CD14-positive monocyte (primary cell): ENCODE results near the gene RSPRY1. TPM values are rescaled to one million over a fixed set of nuclear protein-coding genes. Genes with fewer than 3 reads are reported as not detected.
A peak's percentile ranks its signal among the peaks of the same experiment; 100 is the strongest.

Experiments
- DNase-seq, 3 donors: peaks; one replicate each; pipeline ENCODE4 v3.0.0-alpha.2; 2011 to 2022
- H2AFZ ChIP-seq: 2 replicates; pipeline ENCODE4 v1.6.0; 2012; ENCODE audit warnings: mild to moderate bottlenecking, low read depth, low read length, inconsistent platforms; ENCODE audit not compliant: insufficient read depth, poor library complexity, severe bottlenecking
- H3K27ac ChIP-seq, 2 donors: 1 replicate in 1 of 2; 2 replicates in 1 of 2; pipeline ENCODE4 v1.5.1; 2012 to 2013; ENCODE audit warnings: low read length in 2 of 2, control low read depth in 1 of 2, inconsistent platforms in 1 of 2, low read depth in 1 of 2, mild to moderate bottlenecking in 1 of 2
- H3K27me3 ChIP-seq, 2 donors: one replicate each; pipeline versions ENCODE4 v1.6.0 to v1.6.1; 2011 to 2013; ENCODE audit warnings: low read length in 2 of 2; ENCODE audit not compliant: control insufficient read depth in 2 of 2, insufficient read depth in 2 of 2
- H3K36me3 ChIP-seq, 2 donors: replicated peaks in 1 of 2; 1 replicate in 1 of 2; 2 replicates in 1 of 2; pipeline versions ENCODE4 v1.5.1 to v1.6.1; 2012 to 2013; ENCODE audit warnings: low read length in 2 of 2, control low read depth in 1 of 2, inconsistent platforms in 1 of 2, mild to moderate bottlenecking in 1 of 2; ENCODE audit not compliant: insufficient read depth in 2 of 2, control insufficient read depth in 1 of 2
- H3K4me1 ChIP-seq, 2 donors: 1 replicate in 1 of 2; 2 replicates in 1 of 2; pipeline versions ENCODE4 v1.5.1 to v1.6.1; 2012 to 2013; ENCODE audit warnings: low read length in 2 of 2, control low read depth in 1 of 2, inconsistent platforms in 1 of 2, mild to moderate bottlenecking in 1 of 2, moderate library complexity in 1 of 2; ENCODE audit not compliant: insufficient read depth in 2 of 2, control insufficient read depth in 1 of 2
- H3K4me2 ChIP-seq: replicated peaks from 2 replicates; pipeline ENCODE3; 2012; ENCODE audit warnings: low read length, moderate library complexity, mild to moderate bottlenecking; ENCODE audit not compliant: poor library complexity, severe bottlenecking; ENCODE audit errors: extremely low read depth
- H3K4me3 ChIP-seq, 3 experiments: fragments of 200-600 bp in 1 of 3; sonication (generic) in 1 of 3; replicated peaks in 1 of 3; 1 replicate in 2 of 3; 2 replicates in 1 of 3; pipeline ENCODE4 v1.5.1; 2011 to 2013; ENCODE audit warnings: low read length in 3 of 3, mild to moderate bottlenecking in 3 of 3, control low read depth in 2 of 3, low read depth in 2 of 3, inconsistent platforms in 1 of 3, moderate library complexity in 1 of 3
- H3K79me2 ChIP-seq: 2 replicates; pipeline ENCODE4 v1.6.0; 2012; ENCODE audit warnings: mild to moderate bottlenecking, control low read depth, inconsistent platforms, low read length, moderate library complexity; ENCODE audit not compliant: insufficient read depth
- H3K9ac ChIP-seq: 2 replicates; pipeline ENCODE4 v1.6.0; 2017; ENCODE audit warnings: low read length, mild to moderate bottlenecking; ENCODE audit not compliant: insufficient read depth, poor library complexity, severe bottlenecking
- H3K9me3 ChIP-seq, 2 donors: replicated peaks in 1 of 2; 1 replicate in 1 of 2; 2 replicates in 1 of 2; pipeline versions ENCODE4 v1.5.1 to v1.6.1; 2012 to 2013; ENCODE audit warnings: low read length in 2 of 2, control low read depth in 1 of 2; ENCODE audit not compliant: control insufficient read depth in 1 of 2, insufficient read depth in 1 of 2
- H4K20me1 ChIP-seq: 2 replicates; pipeline ENCODE4 v1.6.0; 2012; ENCODE audit warnings: mild to moderate bottlenecking, low read length, control low read depth, moderate library complexity; ENCODE audit not compliant: insufficient read depth
- H3K27ac Mint-ChIP-seq, 7 donors: one replicate each; pipeline ENCODE4 v1.8.0; 2020; ENCODE audit warnings: mild to moderate bottlenecking in 7 of 7, mixed read lengths in 7 of 7, moderate library complexity in 6 of 7, inconsistent platforms in 2 of 7
- H3K27me3 Mint-ChIP-seq, 3 donors: one replicate each; pipeline ENCODE4 v1.8.0; 2021 to 2022; ENCODE audit warnings: low read depth in 3 of 3, mild to moderate bottlenecking in 3 of 3, mixed read lengths in 3 of 3, moderate library complexity in 3 of 3, inconsistent platforms in 1 of 3
- H3K36me3 Mint-ChIP-seq, 2 donors: one replicate each; pipeline ENCODE4 v1.8.0; 2020; ENCODE audit warnings: mixed read lengths in 2 of 2, inconsistent platforms in 1 of 2, mild to moderate bottlenecking in 1 of 2
- H3K4me1 Mint-ChIP-seq: one replicate; pipeline ENCODE4 v1.8.0; 2020; ENCODE audit warnings: mild to moderate bottlenecking, mixed read lengths
- H3K4me3 Mint-ChIP-seq, 2 donors: one replicate each; pipeline ENCODE4 v1.8.0; 2020; ENCODE audit warnings: mild to moderate bottlenecking in 2 of 2, mixed read lengths in 2 of 2, moderate library complexity in 1 of 2
- H3K9me3 Mint-ChIP-seq, 7 donors: one replicate each; pipeline ENCODE4 v1.8.0; 2020 to 2022; ENCODE audit warnings: mixed read lengths in 7 of 7, mild to moderate bottlenecking in 6 of 7, moderate library complexity in 6 of 7, inconsistent platforms in 2 of 7
- CTCF ChIP-seq: fragments of 200-600 bp; IDR thresholded peaks from one replicate; pipeline ENCODE4 v1.8.0; 2022; ENCODE audit warnings: antibody characterized with exemption, mild to moderate bottlenecking
- WGBS: methylation state at CpG from one replicate; pipeline ENCODE4 v1.1.5; 2013; ENCODE audit warnings: missing lambda C conversion rate; ENCODE audit not compliant: insufficient coverage; 5-methylcytosine and 5-hydroxymethylcytosine counted together
- intact Hi-C, 2 donors: fragments of 100-400 bp; cut with micrococcal nuclease; formaldehyde crosslinking; loops; one replicate each; pipeline versions ENCODE4 v1.15.0 to v1.15.1; 2023
- polyA plus RNA-seq, 3 donors: library from polyadenylated mRNA; depleted of rRNA in 1 of 3; unstranded in 2 of 3; stranded (reverse) in 1 of 3; fragments of 300-500 nt in 2 of 3; fragments of >200 nt in 1 of 3; fragmentation: Illumina TruSeq in 2 of 3; gene quantifications; 1 replicate in 2 of 3; 2 replicates in 1 of 3; pipeline ENCODE4 v1.2.3, GENCODE V29; 2012 to 2021

The RSPRY1 gene
- polyA plus RNA-seq, 3 donors: 15.7 to 28.3 (median 21.3) TPM

- Histone ChIP-seq H3K4me3 (no peak overlapping the region), H4K20me1 (no peaks in the 10 kb centered on the region), H3K79me2 (no peaks in the 10 kb centered on the region), H3K4me2 (no peak overlapping the region), H3K36me3 (peaks cover 87 to 100% of the 10 kb centered on the region in 2 donors), H3K9ac (no peak overlapping the region), H3K27me3 (no peaks in the 10 kb centered on the region), H3K27ac (no peak overlapping the region), H3K4me1 (no peaks in the 10 kb centered on the region), H2AFZ (no peak overlapping the region), H3K9me3 (peaks cover 7 to 22% of the 10 kb centered on the region in 2 donors)
- DNase-seq: no peak
- Mint-ChIP-seq H3K9me3 (peaks cover 13 to 27% (median 22%) of the 10 kb centered on the region in 7 donors), H3K36me3 (peaks cover 83 to 94% of the 10 kb centered on the region in 2 donors), H3K4me1 (no peaks in the 10 kb centered on the region), H3K27ac (no peak overlapping the region), H3K4me3 (no peak overlapping the region), H3K27me3 (no peaks in the 10 kb centered on the region)
- no CpG with 5 or more reads among the region's 2 CpGs for WGBS
- intact Hi-C loops: no loop called here
- TF ChIP-seq CTCF: no peak
These were observed 30.8 kb downstream of the RSPRY1 start for GRCh38 chr16:57216968-57217367.

DNA sequence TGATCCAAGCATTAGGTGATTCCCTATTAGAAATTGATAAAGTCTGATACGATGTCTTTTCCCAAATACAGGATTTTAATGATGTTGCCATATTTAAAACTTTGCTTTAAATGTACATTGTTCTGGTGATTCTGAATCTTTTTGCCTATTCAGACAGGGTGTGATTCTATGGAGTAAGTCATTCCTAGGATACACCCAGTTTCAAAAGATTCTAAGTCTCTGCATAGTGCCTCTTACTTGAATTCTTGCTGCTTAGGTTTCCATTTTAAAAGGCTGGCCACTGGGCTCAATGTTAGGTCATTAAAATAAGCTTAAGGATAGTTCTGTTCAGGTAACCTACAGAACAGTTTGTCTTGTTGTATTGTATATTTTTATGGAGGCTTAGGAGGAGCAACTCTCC, 36.9 kb downstream of the RSPRY1 start:
- H3K9ac ChIP-seq: no peak overlapping the region
- H2AFZ ChIP-seq: no peak overlapping the region
- Mint-ChIP-seq H3K9me3 (peaks cover 0 to 6% (median 0%) of the 10 kb centered on the region in 7 donors), H3K4me1 (no peaks in the 10 kb centered on the region), H3K4me3 (no peak overlapping the region), H3K27ac (peak overlapping the region in 1 of 7 donors; percentile 15), H3K27me3 (no peaks in the 10 kb centered on the region), H3K36me3 (peaks cover 86 to 93% of the 10 kb centered on the region in 2 donors)
- H3K4me3 ChIP-seq: no peak overlapping the region
- H3K27me3 ChIP-seq: no peaks in the 10 kb centered on the region
- H3K36me3 ChIP-seq: peaks cover 81 to 100% of the 10 kb centered on the region in 2 donors
- WGBS: no CpG with 5 or more reads among the region's 1 CpG
- no peaks in the 10 kb centered on the region for H3K79me2 ChIP-seq
- H3K4me1 ChIP-seq: no peaks in the 10 kb centered on the region
- no peak for DNase-seq
- H3K9me3 ChIP-seq: no peaks in the 10 kb centered on the region
- intact Hi-C loops: no loop called here
- no peaks in the 10 kb centered on the region for H4K20me1 ChIP-seq
- H3K27ac ChIP-seq: no peak overlapping the region
- H3K4me2 ChIP-seq: no peak overlapping the region
- TF ChIP-seq CTCF: no peak
